Activated T-helper 1 cell treated with Interleukin-2 at 50 U/mL for 16 hours (primary cell): ENCODE data around the gene CFAP251.
"Not testable (repeated sequence)": the region's sequence is repeated elsewhere in the genome, so short reads cannot be mapped to it uniquely, and the experiment has no call there.

Source experiments
- DNase-seq: peaks from one replicate; pipeline ENCODE4 v3.0.0-alpha.2; 2020; ENCODE audit warnings: low read depth

CFAP251 gene

DNA sequence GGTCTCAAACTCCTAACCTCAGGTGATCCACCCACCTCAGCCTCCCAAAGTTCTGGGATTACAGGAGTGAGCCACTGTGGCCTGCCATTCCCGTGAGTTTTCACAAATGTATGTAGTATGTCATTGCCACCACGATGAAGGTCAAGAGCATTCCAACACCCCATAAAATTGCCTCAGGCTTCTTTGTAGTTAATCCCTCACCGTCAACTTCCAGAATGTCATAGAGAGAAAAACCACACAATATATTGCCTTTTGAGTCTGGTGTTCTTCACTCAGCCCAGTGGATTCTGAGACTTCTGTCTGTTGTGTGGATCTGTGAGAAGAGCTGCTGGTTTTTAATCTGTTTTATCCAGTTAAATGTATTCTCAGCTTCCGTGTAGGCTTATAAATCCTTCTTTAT, 12.6 kb upstream of the CFAP251 start:
- no peak for DNase-seq

DNA sequence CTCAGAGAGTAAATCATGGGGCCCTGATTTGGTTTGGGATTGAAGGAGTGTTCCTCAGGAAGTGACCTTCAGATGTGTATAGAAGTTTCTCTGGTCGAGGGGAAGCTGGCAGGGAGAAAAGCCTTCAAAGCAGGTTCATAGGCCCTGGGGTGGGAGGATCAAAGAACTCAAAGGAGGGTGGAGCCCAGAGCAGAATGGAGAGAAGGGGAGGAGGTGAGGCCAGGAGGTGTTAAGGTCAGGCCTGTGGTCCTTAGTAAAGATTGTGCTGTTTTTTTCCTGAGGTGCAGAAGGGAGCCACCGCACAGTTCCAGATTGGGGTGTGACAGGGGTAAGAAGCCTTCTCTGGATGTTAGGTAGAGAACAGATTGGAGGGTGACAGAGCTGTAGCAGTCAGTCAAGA, 9.7 kb upstream of the CFAP251 start:
- no peak for DNase-seq

DNA sequence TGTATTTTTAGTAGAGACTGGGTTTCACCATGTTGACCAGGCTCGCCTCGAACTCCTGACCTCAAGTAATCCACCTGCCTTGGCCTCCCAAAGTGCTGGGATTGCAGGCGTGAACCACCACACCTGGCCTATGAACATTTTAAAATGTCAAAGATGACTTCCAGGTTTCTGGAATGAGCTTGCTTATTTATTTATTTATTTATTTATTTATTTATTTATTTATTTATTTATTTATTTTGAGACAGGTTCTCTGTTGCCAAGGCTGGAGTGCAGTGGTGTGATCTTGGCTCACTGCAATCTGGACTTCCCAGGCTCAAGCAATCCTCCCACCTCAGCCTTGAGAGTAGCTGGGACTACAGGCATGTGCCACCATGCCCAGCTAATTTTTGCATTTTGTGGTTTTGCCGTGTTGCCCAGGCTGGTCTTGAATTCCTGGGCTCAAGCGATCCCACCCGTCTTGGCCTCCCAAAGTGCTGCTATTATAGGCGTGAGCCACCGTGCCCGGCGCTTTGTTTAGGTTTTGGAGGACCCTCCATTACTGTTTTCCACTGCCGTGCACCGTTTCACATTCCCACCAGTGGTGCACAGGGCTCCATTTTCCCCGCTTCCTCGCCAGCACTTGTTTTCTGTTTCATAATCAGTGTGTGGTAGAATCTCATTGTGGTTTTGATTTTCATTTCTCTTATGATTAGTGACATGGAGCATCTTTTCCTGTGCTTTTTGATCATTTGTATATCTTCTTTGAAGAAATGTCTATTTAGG, 6.4 kb upstream of the CFAP251 start:
- DNase-seq, result no peak

DNA sequence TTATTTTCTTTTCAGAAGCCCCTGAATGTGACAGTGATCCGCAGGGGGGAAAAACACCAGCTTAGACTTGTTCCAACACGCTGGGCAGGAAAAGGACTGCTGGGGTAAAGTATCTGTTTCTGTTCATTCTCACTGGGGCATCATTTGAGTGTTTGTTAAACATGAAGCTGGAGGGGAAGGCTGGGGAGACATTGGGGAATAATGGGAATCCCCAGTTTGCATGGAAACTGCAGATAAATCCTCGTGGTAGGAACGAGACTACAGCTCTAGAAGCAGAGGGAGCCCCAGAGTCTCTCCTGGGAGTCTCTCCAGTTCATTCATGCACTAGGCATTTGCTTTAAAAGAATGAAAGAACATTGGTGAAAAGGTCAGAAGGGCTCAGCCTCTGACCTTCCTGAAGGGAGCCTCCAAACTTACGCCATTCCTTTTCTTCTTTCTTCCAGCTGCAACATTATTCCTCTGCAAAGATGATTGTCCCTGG, 2.5 kb upstream of the CFAP251 start:
- DNase-seq, result no peak

DNA sequence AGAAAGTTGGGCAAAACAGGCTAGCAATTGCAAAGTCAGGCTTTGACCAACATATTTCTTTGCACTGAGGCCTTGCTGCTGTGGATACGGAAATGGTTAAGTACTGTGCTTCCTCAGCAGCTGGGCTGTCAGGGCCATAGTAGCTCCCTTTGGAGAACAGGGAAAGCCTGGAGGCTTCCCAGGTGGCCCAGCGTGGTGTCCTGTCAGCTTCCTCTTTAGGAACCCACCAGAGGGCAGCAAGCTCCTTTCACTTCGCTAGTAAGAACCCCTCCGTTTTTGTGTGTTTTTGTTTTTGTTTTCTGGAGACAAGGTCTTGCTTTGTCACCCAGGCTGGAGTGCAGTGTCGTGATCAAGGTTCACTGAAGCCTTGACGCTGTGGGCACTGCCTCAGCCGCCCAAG, 1.7 kb upstream of the CFAP251 start:
- no peak for DNase-seq

DNA sequence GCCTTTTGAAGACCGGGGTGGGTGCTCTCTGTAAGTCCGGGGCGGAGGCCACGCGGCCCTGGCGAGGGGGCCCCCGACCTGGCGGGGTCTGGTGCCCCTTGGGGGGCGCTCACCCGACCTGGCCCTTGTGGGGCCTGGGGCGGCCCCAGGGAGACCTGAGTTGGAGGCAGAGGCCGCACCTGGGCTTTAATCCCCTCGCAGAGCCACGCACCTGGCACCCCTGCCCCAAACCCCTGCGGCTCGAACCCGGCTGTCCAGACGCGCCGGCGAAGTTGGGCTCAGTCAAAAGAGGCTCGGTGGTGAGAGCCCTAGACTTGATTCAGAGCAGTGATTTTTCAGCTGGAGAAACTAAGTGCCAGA, 267 bp downstream of the CFAP251 start:
- no peak for DNase-seq

DNA sequence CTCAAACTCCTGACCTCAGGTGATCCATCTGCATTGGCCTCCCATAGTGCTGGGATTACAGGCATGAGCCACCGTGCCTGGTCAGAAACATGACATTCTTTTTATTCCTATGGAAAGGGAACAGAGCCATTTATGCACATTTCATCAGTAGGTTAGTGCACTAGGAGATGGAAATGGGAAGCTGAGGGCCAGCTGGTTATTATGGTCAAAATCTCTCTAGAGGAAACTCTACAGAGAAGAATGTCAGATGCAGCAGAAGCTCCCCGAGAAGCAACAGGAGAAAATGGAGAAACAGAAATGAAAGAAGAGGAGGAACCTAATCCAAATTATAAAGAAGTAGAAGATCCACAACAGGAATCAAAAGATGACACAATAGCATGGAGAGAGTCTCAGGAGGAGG, 2.7 kb downstream of the CFAP251 start:
- DNase-seq, result no peak

DNA sequence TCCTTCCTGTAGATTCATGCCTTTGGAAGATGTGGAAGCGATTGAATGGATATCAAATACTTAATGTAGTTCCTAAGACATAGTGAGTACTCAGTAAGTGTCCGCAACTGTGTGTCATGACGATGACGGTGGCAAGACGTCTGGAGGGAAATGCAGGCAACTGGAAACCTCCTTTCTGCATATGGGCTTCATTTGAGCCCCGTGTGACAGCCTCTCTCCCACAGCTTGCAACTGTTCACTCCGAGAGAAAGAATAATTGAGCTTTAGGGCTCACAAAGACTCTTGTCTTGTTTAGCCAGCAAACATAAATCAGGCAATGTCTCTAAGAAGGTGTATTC, 6.9 kb downstream of the CFAP251 start:
- DNase-seq, result no peak

DNA sequence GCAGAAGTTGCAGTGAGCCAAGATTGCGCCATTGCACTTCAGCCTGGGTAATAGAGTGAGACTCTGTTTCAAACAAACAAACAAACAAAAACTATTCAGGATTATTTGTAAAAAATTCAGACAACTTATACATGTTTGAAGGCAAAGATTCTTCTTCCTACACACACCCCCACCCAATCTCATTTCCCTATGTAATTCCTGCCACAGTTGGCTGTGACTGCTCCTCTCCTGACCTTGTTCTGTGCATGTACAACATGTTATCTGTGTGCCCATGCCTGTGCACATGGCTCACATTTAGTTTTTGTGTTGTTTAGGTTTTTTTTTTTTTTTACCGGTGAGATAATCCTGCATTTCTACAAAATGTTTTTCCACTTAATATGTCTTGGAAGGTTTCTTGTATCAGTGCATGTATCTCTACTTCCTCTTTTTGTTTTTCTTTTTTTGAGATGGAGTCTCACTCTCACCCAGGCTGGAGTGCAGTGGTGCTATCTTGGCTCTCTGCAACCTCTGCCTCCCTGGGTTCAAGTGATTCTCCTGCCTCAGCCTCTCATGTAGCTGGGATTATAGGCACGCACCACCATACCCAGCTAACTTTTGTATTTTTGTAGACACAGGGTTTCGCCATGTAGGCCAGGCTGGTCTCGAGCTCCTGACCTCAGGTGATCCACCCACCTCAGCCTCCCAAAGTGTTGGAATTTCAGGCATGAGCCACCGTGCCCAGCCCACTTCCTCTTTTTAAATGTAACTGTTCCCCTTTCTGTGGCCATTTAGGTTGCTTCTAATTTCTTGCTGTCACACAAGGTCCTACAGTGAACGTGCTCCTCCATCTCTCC, 8.7 kb downstream of the CFAP251 start:
- DNase-seq, result no peak

DNA sequence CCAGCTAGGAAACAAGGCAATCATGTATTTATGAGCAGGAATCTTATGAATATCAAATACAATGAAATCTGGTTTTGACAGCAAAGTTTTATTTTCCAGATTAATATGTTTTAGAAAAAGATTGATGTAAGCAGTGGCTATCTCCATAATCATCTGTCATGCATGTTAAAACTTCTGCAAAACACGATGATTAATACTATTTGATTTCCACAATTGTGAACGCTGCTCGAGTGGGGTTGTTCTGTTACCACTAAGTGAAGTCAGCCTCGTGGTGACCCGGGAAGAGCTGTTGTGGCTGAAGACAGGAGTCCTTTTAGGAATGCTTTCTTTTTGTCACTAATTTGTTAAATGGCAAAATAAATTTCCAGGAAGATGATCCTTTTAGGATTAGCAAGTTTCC, 9.4 kb downstream of the CFAP251 start:
- no peak for DNase-seq

DNA sequence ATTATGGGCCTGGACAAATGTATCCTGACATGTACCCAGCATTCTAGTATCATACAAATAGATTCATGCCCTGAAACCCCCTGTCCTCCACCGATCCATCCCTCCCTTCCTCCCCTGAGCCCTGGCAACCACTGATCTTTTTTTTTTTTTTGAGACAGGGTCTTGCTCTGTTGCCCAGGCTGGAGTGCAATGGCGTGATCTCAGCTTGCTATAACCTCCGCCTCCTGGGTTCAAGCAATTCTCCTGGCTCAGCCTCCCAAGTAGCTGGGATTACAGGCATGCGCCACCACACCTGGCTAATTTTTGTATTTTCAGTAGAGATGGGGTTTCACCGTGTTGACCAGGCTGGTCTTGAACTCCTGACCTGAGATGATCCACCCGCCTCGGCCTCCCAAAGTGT, 11.2 kb downstream of the CFAP251 start:
- not testable (repeated sequence) for DNase-seq

DNA sequence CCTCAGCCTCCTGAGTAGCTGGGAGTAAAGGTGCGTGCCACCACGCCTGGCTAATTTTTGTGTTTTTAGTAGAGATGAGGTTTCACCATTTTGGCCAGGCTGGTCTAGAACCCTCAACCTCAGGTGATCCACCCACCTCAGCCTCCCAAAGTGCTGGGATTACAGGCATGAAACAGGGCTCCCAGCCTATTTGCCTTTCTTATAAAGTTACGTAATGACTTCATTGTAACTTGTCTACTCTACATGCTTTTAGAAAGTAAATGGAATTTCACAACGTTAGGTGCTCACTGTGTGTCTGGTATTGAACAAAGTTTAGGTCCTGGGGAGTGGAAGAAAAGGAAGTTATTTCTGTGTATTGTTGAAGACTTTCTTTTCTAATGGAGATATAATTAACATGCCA, 12.5 kb downstream of the CFAP251 start:
- DNase-seq, result no peak

DNA sequence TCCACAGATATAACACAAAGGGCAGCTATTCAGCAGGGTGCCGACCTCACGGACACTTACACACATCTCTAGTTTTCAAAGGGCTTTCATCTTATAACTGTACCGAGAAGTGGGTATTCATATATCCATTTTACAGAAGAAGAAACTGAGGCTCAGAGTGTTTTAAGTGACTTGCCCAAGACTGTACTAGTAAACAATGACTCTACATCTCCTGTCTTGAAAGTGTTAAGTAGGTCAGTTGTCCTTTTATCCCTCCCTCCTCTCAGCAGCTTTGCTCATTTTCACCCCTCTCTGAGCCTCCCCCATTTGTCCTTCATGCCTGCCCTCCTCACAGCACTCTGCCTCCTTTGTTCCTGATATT, 13.8 kb downstream of the CFAP251 start:
- DNase-seq, result no peak

DNA sequence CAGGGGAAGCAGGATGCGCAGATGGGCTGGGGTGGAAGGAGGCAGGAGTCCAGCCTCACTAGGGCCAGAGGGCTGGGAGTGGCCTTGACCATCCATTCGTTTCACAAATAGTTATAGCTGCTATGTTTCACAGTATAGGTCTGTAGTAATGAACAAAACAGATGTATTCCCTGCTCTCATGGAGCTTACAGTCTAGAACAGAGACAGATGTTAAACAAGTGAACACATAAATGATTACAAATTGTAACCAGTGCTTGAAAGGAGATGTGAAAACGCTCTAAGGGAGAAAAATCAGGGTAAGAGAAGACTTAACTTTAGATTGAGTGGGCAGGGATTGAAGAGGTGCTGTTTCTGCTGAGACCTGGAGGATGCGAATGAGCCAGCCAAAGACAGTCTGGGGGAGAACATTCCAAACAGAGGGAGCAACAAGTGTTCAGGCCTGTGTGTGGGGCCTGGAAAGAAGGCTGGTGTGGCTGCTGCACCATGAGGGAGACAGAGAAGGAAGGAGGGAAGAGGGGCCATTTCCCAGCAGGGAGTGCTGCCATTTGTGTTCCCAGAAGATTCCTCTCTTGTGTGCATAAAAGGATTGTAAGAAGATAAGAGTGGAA, 14.6 kb downstream of the CFAP251 start:
- no peak for DNase-seq

DNA sequence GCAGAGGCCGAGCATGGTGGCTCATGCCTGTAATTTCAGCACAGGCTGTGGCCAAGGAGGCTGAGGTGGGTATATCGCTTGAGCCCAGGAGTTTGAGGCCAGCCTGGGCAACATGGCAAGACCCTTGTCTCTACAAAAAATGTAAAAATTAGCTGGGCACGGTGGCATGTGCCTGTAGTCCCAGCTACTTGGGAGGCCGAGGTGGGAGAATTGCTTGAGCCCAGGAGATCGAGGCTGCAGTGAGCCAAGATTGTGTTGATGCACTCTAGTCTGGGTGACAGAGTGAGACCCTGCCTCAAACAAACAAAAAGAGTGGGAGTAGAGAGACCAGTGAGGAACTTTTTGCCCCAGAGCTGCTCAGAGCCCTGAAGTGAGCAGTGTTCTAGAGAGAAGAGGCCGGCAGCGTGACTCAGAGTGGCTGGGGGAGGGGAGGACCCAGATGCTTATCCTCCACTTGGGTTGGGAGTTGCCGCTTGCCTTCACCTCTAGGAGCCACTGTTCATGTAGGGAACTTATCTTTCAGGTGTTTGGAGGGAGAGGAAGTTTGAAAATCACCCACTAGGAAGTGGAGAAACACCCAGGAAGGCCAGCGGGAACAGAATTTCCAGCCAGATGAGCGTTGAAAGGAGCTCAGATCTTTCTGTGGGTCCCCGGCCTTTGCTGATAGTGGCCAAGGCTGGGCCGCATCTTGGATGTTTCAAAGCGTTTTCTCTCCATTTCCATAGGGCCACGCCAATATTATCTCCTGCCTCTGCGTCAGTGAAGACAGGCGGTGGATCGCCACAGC, 15.3 kb downstream of the CFAP251 start:
- DNase-seq, result no peak

DNA sequence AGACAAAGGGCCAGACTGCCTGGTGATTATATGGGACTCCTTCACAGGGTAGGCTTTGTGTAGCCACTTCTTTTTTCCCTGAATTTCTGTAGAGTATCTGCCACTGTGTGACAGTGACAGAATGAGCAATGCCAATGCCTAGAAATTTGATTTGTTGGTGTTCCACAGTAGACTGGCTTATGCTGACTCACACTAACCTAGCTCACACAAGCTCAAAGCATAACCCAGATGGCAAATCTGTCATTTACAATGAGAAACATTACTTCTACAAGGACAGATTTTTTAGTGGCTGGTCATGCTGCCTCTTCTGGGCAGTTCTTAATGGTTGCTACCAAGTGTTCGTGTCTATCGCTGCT, 15.9 kb downstream of the CFAP251 start:
- no peak for DNase-seq

DNA sequence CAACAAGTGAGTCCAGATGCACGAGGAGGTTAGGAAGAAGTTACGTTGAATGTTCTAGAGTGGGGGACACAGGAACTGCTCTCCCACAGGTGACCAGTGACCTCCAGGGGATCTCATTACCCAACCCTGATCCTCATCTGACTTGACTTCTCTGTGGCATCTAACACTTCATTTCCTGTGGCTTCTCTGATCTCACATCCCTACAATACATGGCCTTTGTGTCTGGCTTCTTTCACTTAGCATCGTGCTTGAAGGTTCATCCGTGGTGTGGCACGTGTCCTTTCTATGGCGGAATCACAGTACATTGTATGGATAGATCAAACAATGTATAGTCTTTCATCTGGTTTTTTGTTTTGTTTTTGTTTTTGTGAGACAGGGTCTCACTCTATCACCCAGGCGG, 19.3 kb downstream of the CFAP251 start:
- DNase-seq, result no peak

DNA sequence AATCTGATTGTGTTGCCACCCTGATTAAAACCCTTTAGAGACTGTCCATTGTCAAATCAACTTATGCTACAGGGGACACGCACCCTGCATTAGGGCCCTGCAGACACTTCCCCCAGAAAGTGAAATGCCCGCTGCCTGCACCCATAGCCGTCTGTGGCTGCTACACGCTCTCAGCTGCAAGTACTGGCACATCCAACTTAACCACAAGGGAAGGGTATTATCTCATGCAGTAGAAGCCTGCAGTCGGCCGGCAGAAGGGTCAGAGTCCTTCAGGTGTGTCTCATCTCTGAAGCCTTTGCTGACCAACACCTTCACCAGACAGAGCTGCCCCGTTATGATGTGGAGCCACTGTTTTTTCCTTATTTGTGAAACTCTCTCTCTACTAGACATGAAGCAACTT, 20.8 kb downstream of the CFAP251 start:
- DNase-seq, result no peak

DNA sequence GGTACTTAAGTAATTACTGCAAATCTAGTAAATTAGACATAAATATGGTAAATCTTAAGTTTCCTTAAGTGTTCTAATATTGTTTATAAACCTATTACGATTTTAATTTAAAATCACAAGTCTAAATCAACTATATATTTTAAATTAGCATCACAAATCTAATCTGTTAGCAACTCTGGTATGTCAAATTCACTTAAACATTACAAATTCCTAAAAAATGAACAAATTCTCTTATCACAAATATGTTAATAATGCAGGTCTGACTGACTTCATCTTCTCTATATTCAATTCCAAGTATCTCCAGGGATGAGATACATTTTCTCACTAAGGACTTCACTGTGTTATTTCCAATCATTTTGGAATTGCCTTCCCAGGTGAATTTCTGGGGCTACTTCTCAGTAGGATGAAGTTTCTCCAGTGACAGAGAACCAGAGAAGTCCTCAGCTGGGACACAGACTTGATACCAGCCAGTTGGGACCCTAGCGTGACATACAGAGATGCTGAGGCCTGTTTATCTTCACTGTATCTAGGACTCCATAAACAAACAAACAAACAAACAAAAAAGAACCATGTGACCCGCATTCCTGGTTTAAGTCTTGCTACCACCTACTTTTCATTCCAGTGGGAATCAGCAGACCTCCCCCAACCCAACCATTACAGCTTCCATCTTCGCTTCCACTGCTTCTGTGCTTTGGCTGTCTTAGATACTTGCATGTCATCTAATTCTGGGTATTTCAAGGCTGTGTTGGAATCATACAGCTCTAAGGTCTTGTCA, 21.8 kb downstream of the CFAP251 start:
- DNase-seq, result no peak

DNA sequence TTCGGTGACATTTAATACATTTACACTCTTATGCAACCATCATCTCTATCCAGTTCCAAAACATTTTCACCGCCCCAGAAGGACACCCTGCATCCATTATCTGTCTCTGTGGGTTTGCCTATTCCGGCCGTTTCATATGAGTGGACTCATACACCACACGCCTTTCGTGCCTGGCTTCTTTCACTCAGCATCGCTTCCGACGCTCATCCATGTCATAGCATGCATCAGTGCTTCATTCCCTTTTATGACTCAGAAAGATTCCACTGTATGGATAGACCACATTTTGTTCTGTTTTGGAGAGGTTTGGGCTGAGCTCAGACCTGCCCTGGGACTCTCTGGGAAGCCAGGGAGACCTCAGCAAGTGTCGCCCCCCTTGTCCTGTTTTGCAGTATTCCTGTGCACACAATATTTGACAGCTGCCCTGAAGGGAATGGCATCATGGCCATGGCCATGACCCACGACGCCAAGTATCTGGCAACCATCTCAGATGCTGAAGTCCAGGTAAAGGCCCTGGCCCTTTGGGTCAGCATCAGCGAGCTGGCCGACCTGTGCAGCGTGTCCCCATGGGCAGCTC, 23.8 kb downstream of the CFAP251 start:
- no peak for DNase-seq

DNA sequence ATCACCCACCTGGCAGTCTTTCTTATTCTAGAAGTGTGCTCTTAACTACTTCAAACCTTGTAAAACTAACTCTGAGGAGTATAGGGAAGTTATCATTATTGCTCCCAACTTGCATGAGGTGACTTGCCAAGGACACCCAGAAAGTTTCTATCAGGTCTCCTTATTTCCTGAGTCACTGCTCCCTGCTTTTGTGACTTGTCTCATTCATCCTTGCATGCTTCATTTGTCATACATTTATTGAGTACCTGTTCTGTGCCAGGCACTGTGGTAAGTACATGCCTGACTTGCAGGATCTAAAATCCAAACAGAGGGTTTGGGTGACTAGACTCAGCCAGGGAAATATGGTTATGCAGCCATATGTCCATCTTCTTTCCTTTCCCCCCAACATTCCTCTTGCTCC, 25.5 kb downstream of the CFAP251 start:
- no peak for DNase-seq
